Fibroblast of lung (primary cell): ENCODE data around the gene TEDC1. TPM values are rescaled to one million over a fixed set of nuclear protein-coding genes. Genes with fewer than 3 reads are reported as not detected.

Source experiments
- DNase-seq, 2 donors: peaks; one replicate each; pipeline versions ENCODE4 v3.0.0 to v3.0.0-alpha.2; 2010; ENCODE audit warnings: low read depth in 2 of 2
- H2AFZ ChIP-seq: 2 replicates; pipeline ENCODE4 v1.5.1; 2012; ENCODE audit warnings: low read length, control low read depth, inconsistent platforms
- H3K27ac ChIP-seq: 2 replicates; pipeline ENCODE4 v1.5.1; 2011; ENCODE audit warnings: low read length, control low read depth; ENCODE audit not compliant: insufficient read depth
- H3K27me3 ChIP-seq: 2 replicates; pipeline ENCODE4 v1.5.1; 2011; ENCODE audit warnings: mild to moderate bottlenecking, low read length; ENCODE audit not compliant: control insufficient read depth, insufficient read depth
- H3K36me3 ChIP-seq: 2 replicates; pipeline ENCODE4 v1.5.1; 2011; ENCODE audit warnings: low read length; ENCODE audit not compliant: control insufficient read depth, insufficient read depth
- H3K4me1 ChIP-seq: 2 replicates; pipeline ENCODE4 v1.5.1; 2011; ENCODE audit warnings: low read length; ENCODE audit not compliant: control insufficient read depth, insufficient read depth; ENCODE audit errors: extremely low read depth
- H3K4me2 ChIP-seq: 2 replicates; pipeline ENCODE4 v1.5.1; 2011; ENCODE audit warnings: low read length, control low read depth; ENCODE audit not compliant: insufficient read depth; ENCODE audit errors: extremely low read depth
- H3K4me3 ChIP-seq, 4 experiments: fragments of 200-600 bp in 1 of 4; sonication (generic) in 1 of 4; replicated peaks in 1 of 4; 2 replicates each; pipeline ENCODE4 v1.5.1; 2011 to 2016; ENCODE audit warnings: low read length in 4 of 4, low read depth in 3 of 4, mild to moderate bottlenecking in 3 of 4, control low read depth in 2 of 4, inconsistent platforms in 1 of 4, mixed read lengths in 1 of 4; ENCODE audit not compliant: insufficient read depth in 1 of 4; ENCODE audit errors: control extremely low read depth in 1 of 4
- H3K79me2 ChIP-seq: 2 replicates; pipeline ENCODE4 v1.5.1; 2012; ENCODE audit warnings: mild to moderate bottlenecking, low read length, inconsistent platforms; ENCODE audit not compliant: control insufficient read depth, insufficient read depth
- H3K9ac ChIP-seq: 2 replicates; pipeline ENCODE4 v1.5.1; 2011; ENCODE audit warnings: mild to moderate bottlenecking, low read length, control low read depth; ENCODE audit not compliant: insufficient read depth
- H3K9me3 ChIP-seq: 2 replicates; pipeline ENCODE4 v1.5.1; 2012; ENCODE audit warnings: low read depth, low read length; ENCODE audit not compliant: control insufficient read depth, insufficient read depth
- H4K20me1 ChIP-seq: 2 replicates; pipeline ENCODE4 v1.5.1; 2011; ENCODE audit warnings: low read length; ENCODE audit not compliant: control insufficient read depth, insufficient read depth; ENCODE audit errors: extremely low read depth
- CTCF ChIP-seq, 2 donors: IDR thresholded peaks in 1 of 2; conservative IDR thresholded peaks in 1 of 2; 1 replicate in 1 of 2; 2 replicates in 1 of 2; pipeline ENCODE4 v1.5.1; 2011 to 2012; ENCODE audit warnings: low read length in 2 of 2, control low read depth in 1 of 2, inconsistent platforms in 1 of 2, low read depth in 1 of 2, mild to moderate bottlenecking in 1 of 2
- EZH2 ChIP-seq: IDR thresholded peaks from 2 replicates; pipeline ENCODE4 v1.5.1; 2012; ENCODE audit warnings: low read length, control low read depth, mild to moderate bottlenecking; ENCODE audit errors: missing control alignments
- polyA plus RNA-seq, 2 donors: library from polyadenylated mRNA; depleted of rRNA in 1 of 2; stranded (reverse) in 1 of 2; unstranded in 1 of 2; fragments of >200 nt; gene quantifications; 2 replicates each; pipeline ENCODE4 v1.2.1, GENCODE V29; 2011 to 2012; ENCODE audit warnings: missing spikeins in 1 of 2
- total RNA-seq: library from RNA; depleted of rRNA; stranded (reverse); fragments of >200 nt; gene quantifications from 2 replicates; pipeline ENCODE4 v1.2.1, GENCODE V29; 2014

TEDC1 gene
- total and polyA plus RNA-seq, 2 donors (not counting 1 experiment from before 2014, with no cell fraction given) = 0.69 to 2.5 TPM

- H2AFZ ChIP-seq = no peak overlapping the region
- no peak for DNase-seq
- peaks cover 22% of the 10 kb centered on the region for H3K36me3 ChIP-seq
Observed at GRCh38 chr14:105452963-105453362, 38.1 kb upstream of the TEDC1 start.

GRCh38 chr14:105453847-105454246 is 37.2 kb upstream of the TEDC1 start:
- no peak for TF ChIP-seq CTCF (conservative IDR thresholded peaks at IDR 0.05 in 1 of 2, IDR thresholded peaks at IDR 0.05 in 1 of 2; ENCODE audit: low read depth in 1 of 2, low read length in 2 of 2)
- TF ChIP-seq EZH2 = no peak
- Histone ChIP-seq H3K4me2 (no peak overlapping the region), H3K27me3 (no peaks in the 10 kb centered on the region), H3K4me3 (no peak overlapping the region), H2AFZ (no peak overlapping the region), H3K79me2 (no peaks in the 10 kb centered on the region), H3K4me1 (no peaks in the 10 kb centered on the region), H3K27ac (no peak overlapping the region), H3K9me3 (no peaks in the 10 kb centered on the region), H3K36me3 (peaks cover 22% of the 10 kb centered on the region), H4K20me1 (no peaks in the 10 kb centered on the region), H3K9ac (no peak overlapping the region)
- no peak for DNase-seq

More at GRCh38 chr14:105452963-105453362, 38.1 kb upstream of the TEDC1 start:
- Histone ChIP-seq H3K9ac (no peak overlapping the region), H3K4me1 (no peaks in the 10 kb centered on the region), H3K27me3 (no peaks in the 10 kb centered on the region), H4K20me1 (no peaks in the 10 kb centered on the region), H3K27ac (no peak overlapping the region), H3K9me3 (no peaks in the 10 kb centered on the region), H3K4me2 (no peak overlapping the region), H3K4me3 (no peak overlapping the region), H3K79me2 (no peaks in the 10 kb centered on the region)
- TF ChIP-seq EZH2 = no peak
- TF ChIP-seq CTCF (conservative IDR thresholded peaks at IDR 0.05 in 1 of 2, IDR thresholded peaks at IDR 0.05 in 1 of 2; ENCODE audit: low read depth in 1 of 2, low read length in 2 of 2) = no peak

- Histone ChIP-seq H3K4me1 (no peaks in the 10 kb centered on the region), H3K79me2 (no peaks in the 10 kb centered on the region), H3K4me3 (no peak overlapping the region), H3K9ac (no peak overlapping the region), H3K4me2 (no peak overlapping the region), H2AFZ (no peak overlapping the region), H3K9me3 (no peaks in the 10 kb centered on the region), H3K36me3 (peaks cover 16% of the 10 kb centered on the region), H3K27ac (no peak overlapping the region), H4K20me1 (no peaks in the 10 kb centered on the region), H3K27me3 (no peaks in the 10 kb centered on the region)
- no peak for DNase-seq
- TF ChIP-seq EZH2 = no peak
- TF ChIP-seq CTCF (conservative IDR thresholded peaks at IDR 0.05 in 1 of 2, IDR thresholded peaks at IDR 0.05 in 1 of 2; ENCODE audit: low read depth in 1 of 2, low read length in 2 of 2) = no peak
Observed at GRCh38 chr14:105455086-105455640, 35.9 kb upstream of the TEDC1 start.
